Calu3 (cell line): ENCODE data around the gene CD40LG. TPM values are rescaled to one million over a fixed set of nuclear protein-coding genes. Genes with fewer than 3 reads are reported as not detected.

Experiments
- BruUV-seq: library from RNA; stranded (reverse); fragments of 400-500 nt; replicated peaks from 2 replicates; lab custom pipeline; 2021; lab: Mats Ljungman, UMichigan
- CTCF ChIA-PET: fragments of 300-600 bp; sonication (Branson Sonifier 250); formaldehyde crosslinking; loops from one replicate; lab custom pipeline; 2022; ENCODE audit warnings: antibody characterized with exemption; lab: Charles Lee
- DNase-seq: peaks from one replicate; pipeline ENCODE4 v3.0.0; 2022
- H3K27ac Mint-ChIP-seq: one replicate; pipeline ENCODE4 v1.8.0; 2022; ENCODE audit warnings: mixed read lengths; ENCODE audit not compliant: unreplicated experiment
- H3K27me3 Mint-ChIP-seq: one replicate; pipeline ENCODE4 v1.8.0; 2022; ENCODE audit warnings: mixed read lengths; ENCODE audit not compliant: unreplicated experiment
- H3K36me3 Mint-ChIP-seq: one replicate; pipeline ENCODE4 v1.8.0; 2022; ENCODE audit warnings: mild to moderate bottlenecking, moderate library complexity, mixed read lengths; ENCODE audit not compliant: insufficient read depth, unreplicated experiment
- H3K4me1 Mint-ChIP-seq: one replicate; pipeline ENCODE4 v1.8.0; 2022; ENCODE audit warnings: mild to moderate bottlenecking, low read depth, mixed read lengths; ENCODE audit not compliant: unreplicated experiment
- H3K4me3 Mint-ChIP-seq: one replicate; pipeline ENCODE4 v1.8.0; 2022; ENCODE audit warnings: mild to moderate bottlenecking, low read depth, moderate library complexity, mixed read lengths; ENCODE audit not compliant: unreplicated experiment
- H3K9me3 Mint-ChIP-seq: one replicate; pipeline ENCODE4 v1.8.0; 2022; ENCODE audit warnings: low read depth, mixed read lengths; ENCODE audit not compliant: unreplicated experiment
- CTCF ChIP-seq: fragments of 200-600 bp; IDR thresholded peaks from one replicate; pipeline ENCODE4 v1.8.0; 2022; ENCODE audit warnings: antibody characterized with exemption; ENCODE audit not compliant: unreplicated experiment
- intact Hi-C: fragments of 100-400 bp; cut with micrococcal nuclease; formaldehyde crosslinking; loops from one replicate; pipeline ENCODE4 v1.10.0; 2022; ENCODE audit not compliant: unreplicated experiment
- total RNA-seq: library from RNA; stranded (reverse); gene quantifications from 2 replicates; pipeline ENCODE4 v1.2.3, GENCODE V29; 2022

Gene CD40LG
- total RNA-seq, 1 experiment from 2014 or later, result not detected

DNA sequence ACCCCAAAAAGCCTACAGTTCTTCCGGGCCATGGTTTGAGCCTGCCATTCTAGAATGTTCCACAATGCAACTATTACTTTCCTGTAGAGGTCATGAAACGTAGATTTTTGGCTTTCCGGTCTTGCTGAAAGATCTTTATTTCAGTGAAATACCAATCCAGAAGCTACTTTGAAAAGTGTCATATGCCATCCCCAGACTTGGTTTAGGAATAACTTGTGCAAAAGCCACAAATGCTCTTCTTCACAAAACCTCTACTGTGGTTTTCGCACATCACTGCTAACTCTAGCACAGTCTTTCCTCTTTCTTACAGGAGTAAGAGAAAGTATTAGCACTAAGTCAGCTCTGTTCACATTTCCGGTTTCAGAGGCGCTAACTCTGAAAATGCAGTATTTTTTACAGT lies 12.7 kb upstream of the CD40LG start:
- no peaks in the 10 kb centered on the region for H3K36me3 Mint-ChIP-seq
- H3K4me3 Mint-ChIP-seq, result no peak overlapping the region
- H3K27ac Mint-ChIP-seq, result no peak overlapping the region
- H3K4me1 Mint-ChIP-seq, result no peaks in the 10 kb centered on the region
- no peak for TF ChIP-seq CTCF
- no peak for DNase-seq
- no TSS peak for BruUV-seq
- intact Hi-C loops, result no loop called here
- H3K9me3 Mint-ChIP-seq, result no peaks in the 10 kb centered on the region
- peaks cover 13% of the 10 kb centered on the region for H3K27me3 Mint-ChIP-seq
- CTCF ChIA-PET, result no interaction called here

DNA sequence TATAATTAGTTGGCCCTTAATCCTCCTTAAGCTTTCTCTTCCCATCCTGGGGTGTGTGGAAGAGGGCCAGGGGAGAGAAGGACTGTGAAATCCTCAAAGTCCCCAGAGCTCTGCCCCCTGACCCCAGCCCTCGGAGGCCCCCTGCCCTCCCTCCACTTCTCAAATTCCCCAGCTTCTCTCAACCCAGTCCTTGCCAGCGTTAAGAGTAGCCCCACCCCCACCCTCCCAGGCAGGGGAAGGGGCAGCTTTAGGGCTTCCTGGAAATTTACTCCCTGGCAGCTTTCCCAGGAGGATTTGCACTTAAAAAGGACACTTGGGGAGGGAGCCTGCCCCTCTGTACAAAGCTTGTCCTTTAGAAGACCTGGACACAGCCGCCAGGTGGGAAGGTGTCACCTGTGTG lies 11.8 kb upstream of the CD40LG start:
- no peaks in the 10 kb centered on the region for H3K36me3 Mint-ChIP-seq
- H3K4me3 Mint-ChIP-seq, result no peak overlapping the region
- peaks cover 13% of the 10 kb centered on the region for H3K27me3 Mint-ChIP-seq
- no peak for TF ChIP-seq CTCF
- no peaks in the 10 kb centered on the region for H3K4me1 Mint-ChIP-seq
- CTCF ChIA-PET, result interaction anchor here (0.7 kb wide), 1 partner anchor 11 kb away, joined by 4 read pairs; no protein-coding TSS in a partner anchor
- H3K9me3 Mint-ChIP-seq, result no peaks in the 10 kb centered on the region
- peak; percentile 2 for DNase-seq
- intact Hi-C loops, result no loop called here
- no TSS peak for BruUV-seq
- H3K27ac Mint-ChIP-seq, result peak overlapping the region; percentile 10

DNA sequence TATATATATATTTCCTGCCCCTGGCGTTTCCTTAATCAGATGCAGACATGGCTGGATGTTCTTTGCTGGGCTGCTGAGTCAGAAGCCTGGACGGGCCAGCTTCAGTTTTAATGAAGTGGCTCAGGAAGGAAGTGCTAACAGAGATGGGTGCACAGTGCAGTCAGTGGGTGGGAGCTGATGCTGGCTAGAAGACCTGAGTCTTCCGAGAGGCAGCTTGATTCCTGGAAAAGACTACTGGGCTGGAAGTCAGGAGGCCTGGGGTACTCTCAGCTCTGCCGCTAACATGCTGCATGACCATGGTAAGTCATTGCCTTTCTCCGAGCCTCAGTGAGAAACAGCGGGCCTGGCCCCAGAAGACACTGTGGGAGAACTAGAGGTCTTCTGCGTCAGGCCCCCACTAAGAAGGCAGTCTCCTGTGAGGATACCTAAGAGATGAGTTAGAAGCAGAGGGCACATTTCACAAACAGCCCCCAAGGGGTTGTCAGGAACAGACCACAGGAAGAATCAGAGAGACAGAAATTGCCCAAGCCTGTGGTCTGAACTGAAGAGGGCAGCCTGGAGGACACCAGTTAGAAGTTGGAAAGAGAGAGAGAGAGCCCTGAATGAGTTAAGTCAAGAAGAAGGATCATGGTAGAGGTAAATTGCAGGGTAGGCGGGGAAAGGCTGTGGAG lies 8.3 kb upstream of the CD40LG start:
- intact Hi-C loops, result no loop called here
- DNase-seq, result no peak
- Mint-ChIP-seq H3K36me3 (no peaks in the 10 kb centered on the region), H3K27ac (no peak overlapping the region), H3K27me3 (peaks cover 23% of the 10 kb centered on the region), H3K4me3 (no peak overlapping the region), H3K4me1 (no peaks in the 10 kb centered on the region), H3K9me3 (no peaks in the 10 kb centered on the region)
- CTCF ChIA-PET, result no interaction called here
- BruUV-seq, result no TSS peak
- no peak for TF ChIP-seq CTCF

- BruUV-seq, result no TSS peak
- peaks cover 8% of the 10 kb centered on the region for H3K9me3 Mint-ChIP-seq
These were observed 4.7 kb upstream of the CD40LG start for GRCh38 chrX:136643243-136643642.

More at GRCh38 chrX:136643243-136643642, 4.7 kb upstream of the CD40LG start:
- Mint-ChIP-seq H3K4me3 (no peak overlapping the region), H3K36me3 (no peaks in the 10 kb centered on the region), H3K27ac (no peak overlapping the region), H3K4me1 (no peaks in the 10 kb centered on the region), H3K27me3 (peaks cover 43% of the 10 kb centered on the region)
- intact Hi-C loops, result no loop called here
- TF ChIP-seq CTCF, result no peak
- CTCF ChIA-PET, result no interaction called here
- no peak for DNase-seq
